Measurements from ENCODE around the gene CRADD.

The CRADD gene

DNA sequence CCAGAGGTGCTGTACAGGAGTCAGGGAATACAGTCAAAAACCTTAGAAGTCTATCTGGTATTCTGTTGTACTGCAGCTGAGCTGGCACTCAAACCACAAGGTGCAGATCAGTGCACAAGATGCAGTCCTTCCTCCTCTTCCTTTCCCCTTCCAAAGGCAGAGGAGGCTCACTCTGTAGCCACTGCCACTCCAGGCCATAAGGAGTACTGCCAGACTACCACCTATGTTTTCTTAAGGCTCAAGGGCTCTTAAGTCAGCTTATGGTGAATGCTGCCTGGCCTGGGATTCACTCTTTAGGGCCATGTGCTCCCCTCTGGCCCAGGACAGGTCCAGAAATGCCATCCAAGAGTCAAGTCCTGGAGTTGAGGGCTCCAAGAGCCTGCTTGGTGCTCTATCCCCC, 200.3 kb downstream of the CRADD start:
- H3K27ac ChIP-seq = no peak overlapping the region
- TF ChIP-seq, protein P1, sequence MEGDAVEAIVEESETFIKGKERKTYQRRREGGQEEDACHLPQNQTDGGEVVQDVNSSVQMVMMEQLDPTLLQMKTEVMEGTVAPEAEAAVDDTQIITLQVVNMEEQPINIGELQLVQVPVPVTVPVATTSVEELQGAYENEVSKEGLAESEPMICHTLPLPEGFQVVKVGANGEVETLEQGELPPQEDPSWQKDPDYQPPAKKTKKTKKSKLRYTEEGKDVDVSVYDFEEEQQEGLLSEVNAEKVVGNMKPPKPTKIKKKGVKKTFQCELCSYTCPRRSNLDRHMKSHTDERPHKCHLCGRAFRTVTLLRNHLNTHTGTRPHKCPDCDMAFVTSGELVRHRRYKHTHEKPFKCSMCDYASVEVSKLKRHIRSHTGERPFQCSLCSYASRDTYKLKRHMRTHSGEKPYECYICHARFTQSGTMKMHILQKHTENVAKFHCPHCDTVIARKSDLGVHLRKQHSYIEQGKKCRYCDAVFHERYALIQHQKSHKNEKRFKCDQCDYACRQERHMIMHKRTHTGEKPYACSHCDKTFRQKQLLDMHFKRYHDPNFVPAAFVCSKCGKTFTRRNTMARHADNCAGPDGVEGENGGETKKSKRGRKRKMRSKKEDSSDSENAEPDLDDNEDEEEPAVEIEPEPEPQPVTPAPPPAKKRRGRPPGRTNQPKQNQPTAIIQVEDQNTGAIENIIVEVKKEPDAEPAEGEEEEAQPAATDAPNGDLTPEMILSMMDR (conservative IDR thresholded peaks at IDR 0.05) = no peak

DNA sequence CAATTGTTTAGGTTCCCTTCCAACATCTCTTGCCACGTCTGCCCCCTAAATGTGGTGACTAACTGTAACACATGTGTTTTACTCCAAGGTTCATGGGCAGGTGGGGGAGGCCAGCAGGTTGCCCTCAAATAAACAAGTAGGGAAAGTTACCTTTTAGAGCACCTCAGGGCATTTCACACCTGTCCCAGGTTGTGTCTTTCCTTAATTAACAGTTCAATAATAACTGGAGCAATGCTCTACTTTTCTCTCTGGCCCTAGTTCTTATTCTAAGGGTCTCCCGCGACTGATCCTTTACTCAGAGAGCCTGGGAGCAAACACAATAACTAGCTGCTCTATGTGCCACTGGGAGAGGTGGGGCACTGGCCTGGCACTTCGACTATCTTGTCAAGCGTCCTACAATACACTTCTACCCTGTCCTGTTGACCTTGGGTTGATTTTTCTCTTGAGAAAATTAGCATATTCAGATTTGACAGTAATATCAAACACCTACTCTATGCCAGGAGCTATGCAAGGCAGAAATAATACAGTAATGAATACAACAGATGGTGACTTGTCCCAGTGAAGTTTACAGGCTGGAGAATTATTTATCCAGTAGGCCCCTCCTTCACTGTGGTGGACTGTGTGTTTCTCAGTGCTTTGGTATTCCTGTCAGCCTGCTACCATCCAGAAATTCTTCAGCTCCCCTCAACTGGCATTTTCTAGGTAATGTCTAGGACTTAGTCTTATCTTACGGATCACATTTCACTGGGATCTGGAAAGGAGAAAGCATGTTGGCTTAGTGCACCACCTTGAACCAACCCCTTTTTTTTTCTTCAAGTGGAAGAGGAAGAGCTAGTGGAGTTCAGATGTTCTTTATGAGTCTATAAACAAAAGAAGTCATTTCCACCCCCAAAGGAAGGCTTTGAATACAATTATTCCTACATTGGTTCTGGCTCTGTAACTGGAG, 202.6 kb downstream of the CRADD start:
- TF ChIP-seq, protein P1 (conservative IDR thresholded peaks at IDR 0.05) = no peak
- H3K27ac ChIP-seq = no peak overlapping the region

DNA sequence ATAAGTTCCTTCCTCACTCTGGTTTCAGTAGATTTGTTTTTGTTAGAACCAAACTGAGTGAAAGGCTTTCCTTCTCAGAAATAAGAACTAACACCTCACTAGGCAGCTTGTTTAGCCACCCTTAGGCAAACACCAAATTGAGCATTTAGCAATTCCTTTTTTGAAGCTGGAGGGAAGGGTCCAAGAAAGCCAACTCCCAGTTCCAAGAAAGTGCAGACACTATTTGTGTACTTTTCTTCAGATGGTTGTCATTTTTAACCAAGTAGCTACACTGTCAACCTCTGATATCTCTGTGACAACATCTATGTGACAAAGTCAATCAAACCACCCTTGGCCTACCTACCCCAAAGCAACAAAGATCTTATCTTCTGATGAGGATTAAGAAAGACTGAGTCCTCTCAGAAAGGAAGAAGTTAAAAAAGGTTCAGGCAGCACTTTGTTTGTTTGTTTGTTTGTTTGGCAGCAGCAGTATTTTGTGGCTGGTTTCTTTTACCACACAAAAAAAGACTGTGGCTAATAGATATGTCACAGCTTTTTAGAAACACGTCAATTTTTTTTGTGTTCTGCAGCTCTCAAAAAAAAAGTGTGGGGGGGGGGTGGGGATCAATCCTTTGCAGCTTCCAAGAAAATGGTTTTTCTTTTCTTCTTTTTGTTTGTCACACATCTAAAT, 203.8 kb downstream of the CRADD start:
- TF ChIP-seq, protein P1 (conservative IDR thresholded peaks at IDR 0.05) = no peak
- H3K27ac ChIP-seq = no peak overlapping the region

DNA sequence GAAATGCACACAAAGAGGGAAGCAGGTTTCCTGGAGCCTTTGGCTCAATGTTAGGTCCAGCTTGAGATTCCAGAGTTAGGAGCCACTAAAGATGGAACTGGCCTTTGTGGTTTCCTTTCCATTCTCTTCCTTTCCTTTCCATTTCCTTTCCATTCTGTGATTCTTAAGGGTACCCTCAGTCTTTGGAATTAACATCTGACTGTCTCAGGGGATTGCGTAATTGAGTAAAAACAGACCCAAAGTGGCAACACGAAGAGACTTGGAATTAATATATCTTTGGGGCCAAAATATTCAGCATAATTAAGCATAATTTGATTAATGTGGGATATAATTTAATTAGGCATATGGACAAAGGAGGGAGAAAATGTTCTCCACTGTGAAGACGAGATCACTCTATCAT, 205.6 kb downstream of the CRADD start:
- H3K27ac ChIP-seq = no peak overlapping the region
- TF ChIP-seq, protein P1 (conservative IDR thresholded peaks at IDR 0.05) = no peak

DNA sequence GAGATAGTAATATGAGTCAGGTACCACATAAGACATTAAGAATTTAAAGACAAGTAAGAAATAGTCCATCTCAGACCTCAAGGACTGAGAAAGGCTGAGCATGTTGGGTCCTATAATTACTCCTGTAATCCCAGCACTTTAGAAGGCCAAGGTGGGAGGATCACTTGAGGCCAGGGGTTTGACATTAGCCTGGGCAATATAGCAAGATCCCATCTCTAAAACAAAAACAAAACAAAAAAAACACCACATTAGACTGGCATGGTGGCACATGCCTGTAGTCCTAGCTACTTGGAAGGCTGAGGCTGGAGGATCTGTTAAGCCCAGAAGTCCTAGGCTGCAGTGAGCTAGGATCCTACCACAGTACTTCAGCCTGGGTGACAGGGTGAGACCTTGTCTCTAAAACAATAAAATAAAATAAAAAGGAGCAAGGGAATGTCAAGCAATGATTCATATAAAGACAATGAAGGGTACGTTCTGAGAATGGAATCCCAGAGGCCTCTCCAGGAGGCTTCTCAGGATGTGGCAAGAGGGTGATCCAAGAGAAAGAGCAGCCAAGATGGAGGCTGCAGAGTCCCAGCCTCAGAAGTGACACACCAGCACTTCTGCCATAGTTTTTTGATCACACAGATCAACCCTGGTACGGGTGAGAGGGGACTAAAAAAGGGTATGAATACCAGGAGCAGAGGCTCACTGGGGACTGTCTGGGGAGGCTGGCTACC, 206.4 kb downstream of the CRADD start:
- H3K27ac ChIP-seq = no peak overlapping the region
- TF ChIP-seq, protein P1 (conservative IDR thresholded peaks at IDR 0.05) = no peak

DNA sequence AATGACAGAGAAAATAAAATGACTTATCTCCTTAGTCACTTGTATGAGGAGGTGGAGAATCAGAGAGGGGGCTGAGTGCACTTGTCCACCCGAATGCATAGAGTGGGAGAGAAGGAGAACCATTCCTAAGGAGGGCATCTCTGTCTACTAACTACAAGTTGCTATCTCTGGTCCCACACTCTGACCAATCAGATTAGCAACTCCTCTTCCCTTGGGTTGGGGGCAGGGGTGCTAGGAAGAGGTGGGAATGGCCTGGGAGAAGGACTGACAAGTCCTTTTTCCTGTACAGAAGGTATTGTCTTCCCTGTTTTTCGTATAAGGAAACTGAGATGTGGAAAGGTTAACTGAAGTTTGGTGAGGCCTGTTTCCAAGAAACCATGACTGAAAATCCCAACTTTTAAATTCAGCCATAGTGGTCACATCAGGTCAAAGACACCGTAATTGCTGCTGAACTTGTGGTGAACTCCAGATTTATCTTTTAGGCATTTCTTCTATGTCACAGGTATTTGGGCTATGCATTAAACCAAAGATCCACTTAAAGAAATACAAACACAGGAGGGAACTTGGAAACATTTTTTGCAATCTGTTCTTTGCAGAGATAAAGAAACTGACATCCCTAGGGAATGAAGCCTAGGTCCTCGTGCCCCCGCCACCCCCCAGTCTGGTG, 207.8 kb downstream of the CRADD start:
- H3K27ac ChIP-seq = no peak overlapping the region
- TF ChIP-seq, protein P1 (conservative IDR thresholded peaks at IDR 0.05) = no peak

DNA sequence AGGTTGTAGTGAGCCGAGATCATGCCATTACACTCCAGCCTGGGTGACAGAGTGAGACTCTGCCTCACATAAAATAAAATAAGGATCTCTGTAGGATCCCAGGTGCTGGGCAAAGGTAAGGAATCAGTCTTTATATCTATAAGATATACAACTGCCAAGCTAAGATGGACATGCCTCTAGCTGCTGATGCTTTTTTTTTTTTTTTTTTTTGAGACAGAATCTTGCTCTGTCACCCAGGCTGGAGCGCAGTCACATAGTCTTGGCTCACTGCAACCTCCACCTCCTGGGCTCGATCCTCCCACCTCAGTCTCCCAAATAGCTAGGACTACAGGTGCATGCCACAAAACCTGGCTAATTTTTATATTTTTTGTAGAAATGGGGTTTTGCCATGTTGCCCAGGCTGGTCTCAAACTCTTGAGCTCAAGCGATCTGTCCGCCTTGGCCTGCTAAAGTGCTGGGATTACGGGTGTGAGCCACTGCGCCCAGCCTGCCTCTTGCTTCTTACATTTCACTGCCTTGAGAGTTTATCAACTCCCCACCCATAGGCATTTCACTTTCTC, 208.9 kb downstream of the CRADD start:
- H3K27ac ChIP-seq = peak overlapping the region; percentile 59

Measured in VCaP (cell line).